Gastrocnemius medialis (tissue), 4 donors: Measurements from ENCODE around the gene BPIFB6.

ENCODE experiments used
- POLR2A ChIP-seq, 2 donors: fragments of 450-650 bp; IDR thresholded peaks; one replicate each; pipeline ENCODE4 v1.6.1; 2017; ENCODE audit warnings: antibody characterized with exemption in 2 of 2, mild to moderate bottlenecking in 2 of 2, moderate library complexity in 2 of 2
- TF ChIP-seq, protein P1 (sequence below), 5 experiments: fragments of 450-650 bp in 3 of 5; fragments of 200-600 bp in 2 of 5; sonication (generic) in 2 of 5; IDR thresholded peaks in 4 of 5; conservative IDR thresholded peaks in 1 of 5; 1 replicate in 4 of 5; 2 replicates in 1 of 5; pipeline ENCODE4 v1.5.1; 2016 to 2019; ENCODE audit warnings: antibody characterized with exemption in 5 of 5, mild to moderate bottlenecking in 3 of 5, moderate library complexity in 3 of 5

DNA sequence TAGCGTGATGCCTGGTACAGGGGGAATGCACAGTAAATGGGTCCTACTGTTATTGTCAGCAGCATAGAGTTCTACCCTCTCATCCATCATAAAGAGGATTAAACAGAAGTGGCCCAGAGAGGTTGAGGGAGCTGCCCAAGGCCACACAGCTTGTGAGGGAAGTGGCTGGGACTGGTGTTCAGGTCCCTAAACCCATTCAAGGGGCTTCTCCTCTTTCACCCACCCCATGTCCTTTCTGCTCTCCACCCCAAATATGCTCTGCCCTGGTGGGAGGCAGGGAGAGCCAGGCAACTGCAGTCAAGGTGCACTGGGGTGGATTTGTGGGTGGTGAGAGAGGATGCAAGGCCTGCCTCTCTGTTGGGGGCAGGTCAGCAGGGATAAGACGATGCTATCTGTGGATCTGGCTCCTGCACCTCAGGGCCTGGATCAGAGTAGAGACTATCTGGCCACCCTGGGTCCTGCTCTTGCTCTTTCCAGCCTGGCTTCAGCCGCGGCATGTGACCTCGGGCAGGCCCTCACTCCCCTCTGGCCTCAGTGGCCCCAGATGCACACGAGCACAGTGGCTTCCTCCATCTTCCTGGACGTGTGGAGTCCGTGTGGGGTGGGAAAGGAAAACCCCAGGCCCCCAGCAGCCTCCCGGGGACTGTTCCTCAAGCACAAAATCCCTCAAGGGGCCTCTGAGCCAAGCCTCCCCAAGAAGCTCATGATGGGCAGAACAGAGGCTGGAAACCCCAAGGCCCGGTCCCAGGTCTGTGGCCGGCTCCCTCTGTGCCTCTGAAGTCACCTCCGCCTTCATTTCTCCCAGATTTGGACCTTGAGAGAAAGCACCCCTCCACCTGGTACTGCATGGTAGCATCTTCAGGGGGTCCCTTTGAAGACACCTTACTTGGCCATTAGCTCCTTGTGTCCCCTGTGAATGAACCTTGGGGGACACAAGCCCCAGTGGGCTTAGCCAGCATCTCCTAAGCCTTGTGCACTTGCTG, 3.4 kb upstream of the BPIFB6 start:
- TF ChIP-seq, protein P1, sequence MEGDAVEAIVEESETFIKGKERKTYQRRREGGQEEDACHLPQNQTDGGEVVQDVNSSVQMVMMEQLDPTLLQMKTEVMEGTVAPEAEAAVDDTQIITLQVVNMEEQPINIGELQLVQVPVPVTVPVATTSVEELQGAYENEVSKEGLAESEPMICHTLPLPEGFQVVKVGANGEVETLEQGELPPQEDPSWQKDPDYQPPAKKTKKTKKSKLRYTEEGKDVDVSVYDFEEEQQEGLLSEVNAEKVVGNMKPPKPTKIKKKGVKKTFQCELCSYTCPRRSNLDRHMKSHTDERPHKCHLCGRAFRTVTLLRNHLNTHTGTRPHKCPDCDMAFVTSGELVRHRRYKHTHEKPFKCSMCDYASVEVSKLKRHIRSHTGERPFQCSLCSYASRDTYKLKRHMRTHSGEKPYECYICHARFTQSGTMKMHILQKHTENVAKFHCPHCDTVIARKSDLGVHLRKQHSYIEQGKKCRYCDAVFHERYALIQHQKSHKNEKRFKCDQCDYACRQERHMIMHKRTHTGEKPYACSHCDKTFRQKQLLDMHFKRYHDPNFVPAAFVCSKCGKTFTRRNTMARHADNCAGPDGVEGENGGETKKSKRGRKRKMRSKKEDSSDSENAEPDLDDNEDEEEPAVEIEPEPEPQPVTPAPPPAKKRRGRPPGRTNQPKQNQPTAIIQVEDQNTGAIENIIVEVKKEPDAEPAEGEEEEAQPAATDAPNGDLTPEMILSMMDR (IDR thresholded peaks at IDR 0.05 in 4 of 5, conservative IDR thresholded peaks at IDR 0.05 in 1 of 5), result no peak
- no peak for TF ChIP-seq POLR2A (IDR thresholded peaks at IDR 0.05)
